ENCODE data around the gene ALCAM. TPM values are rescaled to one million over a fixed set of nuclear protein-coding genes. Genes with fewer than 3 reads are reported as not detected.

ALCAM gene
- total RNA-seq, 1 donor from 2014 or later, result 54.4 TPM

DNA sequence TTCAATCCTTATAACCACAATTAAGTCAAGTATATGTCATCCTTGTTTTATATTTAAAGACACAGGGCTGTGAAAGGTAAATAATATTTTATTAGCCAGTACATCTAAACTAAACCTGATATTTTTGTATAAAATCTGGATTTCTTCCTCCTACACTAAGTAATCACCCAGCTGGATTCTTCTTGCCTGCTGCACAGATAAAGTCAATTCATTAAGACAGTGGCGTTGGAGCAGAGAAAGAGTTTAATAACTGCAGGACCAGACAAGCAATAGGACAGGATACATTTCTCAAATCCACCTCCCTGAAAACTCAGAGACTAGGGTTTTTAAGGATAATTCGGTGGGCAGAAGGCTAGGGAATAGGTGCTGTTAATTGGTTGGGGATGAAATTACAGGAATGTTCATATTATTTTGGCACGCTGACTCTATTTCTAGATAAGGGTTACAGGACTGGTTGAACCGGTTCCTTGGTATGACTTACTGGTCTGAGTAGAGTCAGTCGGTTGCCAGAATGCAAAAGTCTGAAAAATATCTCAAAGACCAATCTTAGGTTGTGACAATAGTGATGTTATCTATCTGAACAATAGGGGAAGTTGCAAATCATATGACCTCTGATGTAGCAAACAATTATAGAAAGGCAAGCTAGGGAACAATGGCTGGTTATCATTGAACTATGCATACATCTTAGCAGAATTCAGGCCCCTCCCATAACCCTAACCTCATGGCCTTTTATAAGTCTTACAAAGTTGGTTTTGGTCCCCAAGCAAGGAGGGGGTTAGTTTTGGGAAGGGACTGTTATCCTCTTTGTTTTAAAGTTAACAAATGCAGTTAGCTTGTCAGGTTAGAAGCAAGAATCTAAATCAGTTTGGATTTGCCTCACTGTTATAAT, 244.8 kb downstream of the ALCAM start:
- H3K27ac ChIP-seq, result no peak overlapping the region
- H3K4me3 Mint-ChIP-seq, result no peak overlapping the region
- no peak overlapping the region for H2AFZ ChIP-seq (replicated peaks)
- H3K36me3 ChIP-seq, result no peaks in the 10 kb centered on the region
- no peaks in the 10 kb centered on the region for H3K27me3 Mint-ChIP-seq (ENCODE audit: insufficient read depth, low read depth)
- H3K9me3 ChIP-seq (ENCODE audit: low read depth), result no peaks in the 10 kb centered on the region
- no peak overlapping the region for H3K9ac ChIP-seq
- H3K4me2 ChIP-seq, result peak overlapping the region; percentile 34
- TF ChIP-seq EZH2 (IDR thresholded peaks at IDR 0.05) (no peak), EZH2phosphoT487 (IDR thresholded peaks at IDR 0.05) (no peak)
- TF ChIP-seq, protein P1, sequence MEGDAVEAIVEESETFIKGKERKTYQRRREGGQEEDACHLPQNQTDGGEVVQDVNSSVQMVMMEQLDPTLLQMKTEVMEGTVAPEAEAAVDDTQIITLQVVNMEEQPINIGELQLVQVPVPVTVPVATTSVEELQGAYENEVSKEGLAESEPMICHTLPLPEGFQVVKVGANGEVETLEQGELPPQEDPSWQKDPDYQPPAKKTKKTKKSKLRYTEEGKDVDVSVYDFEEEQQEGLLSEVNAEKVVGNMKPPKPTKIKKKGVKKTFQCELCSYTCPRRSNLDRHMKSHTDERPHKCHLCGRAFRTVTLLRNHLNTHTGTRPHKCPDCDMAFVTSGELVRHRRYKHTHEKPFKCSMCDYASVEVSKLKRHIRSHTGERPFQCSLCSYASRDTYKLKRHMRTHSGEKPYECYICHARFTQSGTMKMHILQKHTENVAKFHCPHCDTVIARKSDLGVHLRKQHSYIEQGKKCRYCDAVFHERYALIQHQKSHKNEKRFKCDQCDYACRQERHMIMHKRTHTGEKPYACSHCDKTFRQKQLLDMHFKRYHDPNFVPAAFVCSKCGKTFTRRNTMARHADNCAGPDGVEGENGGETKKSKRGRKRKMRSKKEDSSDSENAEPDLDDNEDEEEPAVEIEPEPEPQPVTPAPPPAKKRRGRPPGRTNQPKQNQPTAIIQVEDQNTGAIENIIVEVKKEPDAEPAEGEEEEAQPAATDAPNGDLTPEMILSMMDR (IDR thresholded peaks at IDR 0.05), result no peak
- DNase-seq (ENCODE audit: low spot score), result no peak
- no peaks in the 10 kb centered on the region for H3K79me2 ChIP-seq (ENCODE audit: low read depth)
- no peaks in the 10 kb centered on the region for H4K20me1 ChIP-seq (ENCODE audit: low read depth)
- no peaks in the 10 kb centered on the region for H3K9me3 Mint-ChIP-seq
- peaks cover 10% of the 10 kb centered on the region for H3F3A ChIP-seq (ENCODE audit: low read depth)
- H3K4me3 ChIP-seq, result no peak overlapping the region
- H3K36me3 Mint-ChIP-seq, result no peaks in the 10 kb centered on the region
- H3K4me1 ChIP-seq, result peaks cover 19% of the 10 kb centered on the region
- no peaks in the 10 kb centered on the region for H3K27me3 ChIP-seq
- H3K27ac Mint-ChIP-seq, result no peak overlapping the region
- peaks cover 13% of the 10 kb centered on the region for H3K4me1 Mint-ChIP-seq

- Histone ChIP-seq H3F3A (ENCODE audit: low read depth) (peaks cover 10% of the 10 kb centered on the region), H4K20me1 (ENCODE audit: low read depth) (no peaks in the 10 kb centered on the region), H3K4me2 (peak overlapping the region; percentile 34), H3K79me2 (ENCODE audit: low read depth) (no peaks in the 10 kb centered on the region), H3K9ac (no peak overlapping the region), H3K36me3 (no peaks in the 10 kb centered on the region), H2AFZ (replicated peaks) (peak overlapping the region; percentile 91), H3K27me3 (no peaks in the 10 kb centered on the region), H3K27ac (peak overlapping the region; percentile 19), H3K4me3 (no peak overlapping the region), H3K4me1 (peaks cover 19% of the 10 kb centered on the region), H3K9me3 (ENCODE audit: low read depth) (no peaks in the 10 kb centered on the region)
- Mint-ChIP-seq H3K36me3 (no peaks in the 10 kb centered on the region), H3K4me1 (peaks cover 13% of the 10 kb centered on the region), H3K27ac (no peak overlapping the region), H3K9me3 (no peaks in the 10 kb centered on the region), H3K27me3 (ENCODE audit: insufficient read depth, low read depth) (peaks cover 4% of the 10 kb centered on the region), H3K4me3 (no peak overlapping the region)
- TF ChIP-seq EZH2 (IDR thresholded peaks at IDR 0.05) (no peak), EZH2phosphoT487 (IDR thresholded peaks at IDR 0.05) (no peak)
- TF ChIP-seq, protein P1 (IDR thresholded peaks at IDR 0.05), result no peak
- peak; percentile 26 for DNase-seq (ENCODE audit: low spot score)
Measured at GRCh38 chr3:105613120-105613519, 246.4 kb downstream of the ALCAM start.

GRCh38 chr3:105614288-105615030, 247.8 kb downstream of the ALCAM start:
- H3K4me3 ChIP-seq, result no peak overlapping the region
- no peaks in the 10 kb centered on the region for H3K79me2 ChIP-seq (ENCODE audit: low read depth)
- H3F3A ChIP-seq (ENCODE audit: low read depth), result peaks cover 10% of the 10 kb centered on the region
- Mint-ChIP-seq H3K36me3 (no peaks in the 10 kb centered on the region), H3K9me3 (no peaks in the 10 kb centered on the region), H3K4me1 (peaks cover 13% of the 10 kb centered on the region), H3K27me3 (ENCODE audit: insufficient read depth, low read depth) (peaks cover 4% of the 10 kb centered on the region), H3K27ac (no peak overlapping the region), H3K4me3 (no peak overlapping the region)
- H3K36me3 ChIP-seq, result no peaks in the 10 kb centered on the region
- H2AFZ ChIP-seq (replicated peaks), result no peak overlapping the region
- peaks cover 19% of the 10 kb centered on the region for H3K4me1 ChIP-seq
- no peaks in the 10 kb centered on the region for H4K20me1 ChIP-seq (ENCODE audit: low read depth)
- H3K27me3 ChIP-seq, result no peaks in the 10 kb centered on the region
- H3K9me3 ChIP-seq (ENCODE audit: low read depth), result no peaks in the 10 kb centered on the region
- no peak overlapping the region for H3K4me2 ChIP-seq
- no peak overlapping the region for H3K9ac ChIP-seq
- no peak for DNase-seq (ENCODE audit: low spot score)
- no peak overlapping the region for H3K27ac ChIP-seq
- TF ChIP-seq EZH2 (IDR thresholded peaks at IDR 0.05), result no peak
- TF ChIP-seq, protein P1 (IDR thresholded peaks at IDR 0.05), result no peak
- TF ChIP-seq EZH2phosphoT487 (IDR thresholded peaks at IDR 0.05), result no peak
